ENCODE data around the gene LYRM9.
"Not testable (repeated sequence)": the region's sequence is repeated elsewhere in the genome, so short reads cannot be mapped to it uniquely, and the experiment has no call there.

LYRM9 gene

DNA sequence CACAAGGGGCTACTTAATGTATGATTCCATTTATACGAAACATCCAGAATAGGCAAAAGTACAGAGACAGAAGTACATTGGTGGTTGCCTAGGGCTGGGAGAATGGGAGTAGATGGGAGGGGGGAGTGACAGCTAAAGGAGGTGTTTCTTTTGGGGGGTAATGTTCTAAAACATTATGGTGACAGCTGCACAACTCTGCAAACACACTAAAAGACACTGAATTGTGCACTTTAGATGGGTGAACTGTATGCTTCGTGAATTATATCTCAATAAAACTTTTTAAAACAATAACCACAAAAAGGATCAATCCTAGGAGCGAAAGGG lies 661 bp downstream of the LYRM9 start:
- no peak for DNase-seq (ENCODE audit: low read depth, low spot score)
- TF ChIP-seq, protein P1, sequence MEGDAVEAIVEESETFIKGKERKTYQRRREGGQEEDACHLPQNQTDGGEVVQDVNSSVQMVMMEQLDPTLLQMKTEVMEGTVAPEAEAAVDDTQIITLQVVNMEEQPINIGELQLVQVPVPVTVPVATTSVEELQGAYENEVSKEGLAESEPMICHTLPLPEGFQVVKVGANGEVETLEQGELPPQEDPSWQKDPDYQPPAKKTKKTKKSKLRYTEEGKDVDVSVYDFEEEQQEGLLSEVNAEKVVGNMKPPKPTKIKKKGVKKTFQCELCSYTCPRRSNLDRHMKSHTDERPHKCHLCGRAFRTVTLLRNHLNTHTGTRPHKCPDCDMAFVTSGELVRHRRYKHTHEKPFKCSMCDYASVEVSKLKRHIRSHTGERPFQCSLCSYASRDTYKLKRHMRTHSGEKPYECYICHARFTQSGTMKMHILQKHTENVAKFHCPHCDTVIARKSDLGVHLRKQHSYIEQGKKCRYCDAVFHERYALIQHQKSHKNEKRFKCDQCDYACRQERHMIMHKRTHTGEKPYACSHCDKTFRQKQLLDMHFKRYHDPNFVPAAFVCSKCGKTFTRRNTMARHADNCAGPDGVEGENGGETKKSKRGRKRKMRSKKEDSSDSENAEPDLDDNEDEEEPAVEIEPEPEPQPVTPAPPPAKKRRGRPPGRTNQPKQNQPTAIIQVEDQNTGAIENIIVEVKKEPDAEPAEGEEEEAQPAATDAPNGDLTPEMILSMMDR (IDR thresholded peaks at IDR 0.05; ENCODE audit: low read depth, low read length): no peak
- H3K4me3 ChIP-seq (ENCODE audit: low read depth, low read length): peak overlapping the region; percentile 51
- in situ Hi-C loops (cut with HindIII; ENCODE audit: low sequenced_read_pairs): no loop called here

DNA sequence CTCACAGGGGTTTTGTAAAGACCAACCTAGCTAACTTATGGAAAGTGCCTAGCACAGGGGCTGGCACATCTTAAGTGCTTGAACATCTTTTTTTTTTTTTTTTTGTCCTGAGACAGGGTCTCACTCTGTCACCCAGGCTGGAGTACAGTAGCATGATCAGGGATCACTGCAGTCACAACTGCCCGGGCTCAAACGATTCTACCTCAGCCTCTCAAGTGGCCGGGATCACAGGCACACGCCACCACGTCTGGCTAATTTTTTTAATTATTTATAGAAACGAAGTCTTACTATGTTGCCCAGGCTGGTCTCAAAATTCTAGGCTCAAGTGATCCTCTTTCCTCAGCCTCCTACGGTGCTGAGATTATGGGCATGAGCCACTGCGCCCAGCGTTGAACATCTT lies 1.3 kb downstream of the LYRM9 start:
- TF ChIP-seq, protein P1 (IDR thresholded peaks at IDR 0.05; ENCODE audit: low read depth, low read length): no peak
- no peak overlapping the region for H3K4me3 ChIP-seq (ENCODE audit: low read depth, low read length)
- DNase-seq (ENCODE audit: low read depth, low spot score): no peak
- in situ Hi-C loops (cut with HindIII; ENCODE audit: low sequenced_read_pairs): no loop called here

- DNase-seq (ENCODE audit: low read depth, low spot score): no peak
- in situ Hi-C loops (cut with HindIII; ENCODE audit: low sequenced_read_pairs): no loop called here
- TF ChIP-seq, protein P1 (IDR thresholded peaks at IDR 0.05; ENCODE audit: low read depth, low read length): no peak
- no peak overlapping the region for H3K4me3 ChIP-seq (ENCODE audit: low read depth, low read length)
Measured at GRCh38 chr17:27889711-27890251, 3.4 kb downstream of the LYRM9 start.

- DNase-seq (ENCODE audit: low read depth, low spot score): no peak
- TF ChIP-seq, protein P1 (IDR thresholded peaks at IDR 0.05; ENCODE audit: low read depth, low read length): no peak
- H3K4me3 ChIP-seq (ENCODE audit: low read depth, low read length): no peak overlapping the region
- in situ Hi-C loops (cut with HindIII; ENCODE audit: low sequenced_read_pairs): no loop called here
Measured at GRCh38 chr17:27888945-27889344, 4.2 kb downstream of the LYRM9 start.

DNA sequence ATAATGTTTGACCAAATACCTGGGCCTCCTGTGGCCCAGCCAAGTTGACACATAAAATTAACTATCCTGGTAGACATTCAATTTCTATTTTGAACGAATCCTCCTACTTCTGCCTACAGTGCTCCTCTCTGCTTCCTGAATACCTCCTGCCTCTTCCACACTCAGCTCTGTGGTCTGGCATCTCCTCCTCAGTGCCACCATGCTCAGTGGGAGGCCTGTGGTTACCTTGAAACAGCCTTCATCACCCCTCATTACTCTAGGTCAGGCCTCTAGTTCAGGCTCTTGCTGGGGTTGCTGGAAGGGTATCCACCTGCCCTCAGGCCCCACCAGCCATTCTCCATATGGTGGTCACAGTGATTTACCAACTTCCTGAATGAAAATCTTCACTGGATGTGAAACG lies 5.1 kb downstream of the LYRM9 start:
- TF ChIP-seq, protein P1 (IDR thresholded peaks at IDR 0.05; ENCODE audit: low read depth, low read length): no peak
- H3K4me3 ChIP-seq (ENCODE audit: low read depth, low read length): no peak overlapping the region
- no peak for DNase-seq (ENCODE audit: low read depth, low spot score)
- in situ Hi-C loops (cut with HindIII; ENCODE audit: low sequenced_read_pairs): no loop called here

DNA sequence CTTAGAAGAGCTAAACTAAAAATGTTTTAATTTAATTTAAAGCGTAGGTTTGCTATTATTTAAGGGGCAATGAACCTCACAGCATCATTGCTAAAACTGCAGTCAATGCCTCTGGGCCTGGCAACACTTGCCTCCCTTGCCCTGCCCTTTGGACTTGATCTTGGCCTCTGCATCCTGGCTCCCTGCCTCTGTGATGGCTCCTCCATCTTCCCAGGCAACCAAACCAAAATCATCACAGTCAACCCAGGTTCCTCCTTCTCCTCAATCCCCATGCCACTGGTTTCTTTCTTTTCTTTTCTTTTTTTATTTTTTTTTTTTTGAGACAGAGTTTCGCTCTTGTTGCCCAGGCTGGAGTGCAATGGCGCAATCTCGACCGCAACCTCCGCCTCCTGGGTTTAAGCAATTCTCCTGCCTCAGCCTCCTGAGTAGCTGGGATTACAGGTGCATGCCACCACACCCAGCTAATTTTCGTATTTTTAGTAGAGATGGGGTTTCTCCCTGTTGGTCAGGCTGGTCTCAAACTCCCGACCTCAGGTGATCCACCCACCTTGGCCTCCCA lies 6.7 kb downstream of the LYRM9 start:
- DNase-seq (ENCODE audit: low read depth, low spot score); in situ Hi-C loops (cut with HindIII; ENCODE audit: low sequenced_read_pairs); H3K4me3 ChIP-seq (ENCODE audit: low read depth, low read length): not testable (repeated sequence)

- TF ChIP-seq, protein P1 (IDR thresholded peaks at IDR 0.05; ENCODE audit: low read depth, low read length): no peak
- in situ Hi-C loops (cut with HindIII; ENCODE audit: low sequenced_read_pairs): no loop called here
Measured at GRCh38 chr17:27882162-27882840, 10.9 kb downstream of the LYRM9 start.

More at GRCh38 chr17:27882162-27882840, 10.9 kb downstream of the LYRM9 start:
- no peak overlapping the region for H3K4me3 ChIP-seq (ENCODE audit: low read depth, low read length)
- DNase-seq (ENCODE audit: low read depth, low spot score): no peak

Measured in astrocyte of the spinal cord (primary cell).